MV-4-11 (cell line): ENCODE measurements around the gene POLE2.
"Not testable (repeated sequence)": the region's sequence is repeated elsewhere in the genome, so short reads cannot be mapped to it uniquely, and the experiment has no call there.

ENCODE experiments used
- DNase-seq: peaks from one replicate; lab custom pipeline; 2025; lab: John Stamatoyannopoulos, UW

POLE2 gene, protein sequence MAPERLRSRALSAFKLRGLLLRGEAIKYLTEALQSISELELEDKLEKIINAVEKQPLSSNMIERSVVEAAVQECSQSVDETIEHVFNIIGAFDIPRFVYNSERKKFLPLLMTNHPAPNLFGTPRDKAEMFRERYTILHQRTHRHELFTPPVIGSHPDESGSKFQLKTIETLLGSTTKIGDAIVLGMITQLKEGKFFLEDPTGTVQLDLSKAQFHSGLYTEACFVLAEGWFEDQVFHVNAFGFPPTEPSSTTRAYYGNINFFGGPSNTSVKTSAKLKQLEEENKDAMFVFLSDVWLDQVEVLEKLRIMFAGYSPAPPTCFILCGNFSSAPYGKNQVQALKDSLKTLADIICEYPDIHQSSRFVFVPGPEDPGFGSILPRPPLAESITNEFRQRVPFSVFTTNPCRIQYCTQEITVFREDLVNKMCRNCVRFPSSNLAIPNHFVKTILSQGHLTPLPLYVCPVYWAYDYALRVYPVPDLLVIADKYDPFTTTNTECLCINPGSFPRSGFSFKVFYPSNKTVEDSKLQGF

DNA sequence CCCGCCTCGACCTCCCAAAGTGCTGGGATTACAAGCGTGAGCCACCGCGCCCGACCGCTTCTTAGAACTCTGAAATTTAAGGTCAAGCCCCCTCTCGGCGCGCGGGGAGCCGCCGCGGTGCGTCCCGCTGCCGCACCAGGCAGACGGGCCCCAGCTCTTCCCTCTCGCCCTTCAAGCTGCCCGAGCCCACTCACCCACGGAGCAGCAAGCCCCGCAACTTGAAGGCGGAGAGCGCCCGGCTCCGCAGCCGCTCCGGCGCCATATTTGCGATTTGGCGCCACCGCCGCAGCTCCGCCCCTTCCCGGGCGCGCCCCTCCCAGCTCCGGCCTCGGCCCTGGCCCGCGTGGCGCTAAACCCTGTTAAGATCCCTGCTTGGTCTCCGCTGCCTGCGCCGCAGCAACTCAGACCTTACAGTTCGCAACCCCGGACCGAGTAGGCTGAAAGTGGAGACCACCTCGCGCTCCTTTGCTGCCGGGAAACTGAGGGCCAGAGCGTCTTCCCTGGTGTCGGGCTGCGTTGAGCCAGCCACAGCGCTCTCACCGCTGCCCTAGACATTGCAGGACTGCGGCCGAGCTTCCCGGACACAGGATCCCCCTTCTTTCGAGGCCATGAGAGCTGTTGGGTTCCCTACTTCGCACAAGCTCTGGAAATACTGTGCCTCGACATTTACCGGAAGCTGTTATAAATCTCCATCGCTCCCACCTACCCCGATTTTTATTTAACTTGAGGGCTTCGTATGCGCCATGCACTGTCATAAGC is at the start of gene POLE2:
POLE2 (minus strand) TSS at position 273 of the 759 bp plus-strand sequence; CDS start at position 262, 11 bp downstream.
- DNase-seq = peak; percentile 55

DNA sequence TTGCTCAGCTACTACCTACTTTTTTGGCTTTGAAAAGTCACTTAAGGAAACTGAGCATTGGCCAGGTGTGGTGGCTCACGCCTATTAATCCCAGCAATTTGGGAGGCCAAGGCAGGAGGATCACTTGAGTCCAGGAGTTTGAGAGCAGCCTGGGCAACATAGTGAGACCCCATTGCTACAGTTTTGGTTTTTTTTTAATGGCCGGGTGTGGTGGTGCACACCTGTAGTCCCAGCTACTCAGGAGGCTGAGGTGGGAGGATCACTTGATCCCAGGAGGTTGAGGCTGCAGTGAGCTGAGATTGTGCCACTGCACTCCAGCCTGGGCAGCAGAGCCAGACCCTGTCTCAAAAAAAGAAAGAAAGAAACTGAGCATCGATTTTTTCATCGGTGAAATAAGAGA is 47.7 kb upstream of the POLE2 start:
- DNase-seq = not testable (repeated sequence)

DNA sequence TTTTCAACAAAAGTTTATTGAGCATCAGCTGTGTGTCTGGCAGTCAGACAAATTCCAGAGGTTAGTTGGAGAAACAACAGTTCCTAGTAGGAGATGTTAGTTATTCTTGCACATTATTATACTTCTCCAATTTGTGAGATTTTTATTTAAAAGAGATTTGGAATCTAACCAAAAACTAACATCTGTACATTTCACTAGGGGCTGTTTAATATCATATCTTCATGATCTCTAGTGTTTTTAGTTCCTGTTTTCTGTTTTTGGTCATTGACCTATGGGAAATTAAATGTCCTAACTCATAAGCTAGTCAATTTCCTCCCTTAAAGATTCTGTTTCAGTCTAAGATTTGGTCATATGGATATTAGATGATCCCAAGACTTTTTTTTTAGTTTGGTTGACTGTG is 45.8 kb upstream of the POLE2 start:
- peak; percentile 4 for DNase-seq

DNA sequence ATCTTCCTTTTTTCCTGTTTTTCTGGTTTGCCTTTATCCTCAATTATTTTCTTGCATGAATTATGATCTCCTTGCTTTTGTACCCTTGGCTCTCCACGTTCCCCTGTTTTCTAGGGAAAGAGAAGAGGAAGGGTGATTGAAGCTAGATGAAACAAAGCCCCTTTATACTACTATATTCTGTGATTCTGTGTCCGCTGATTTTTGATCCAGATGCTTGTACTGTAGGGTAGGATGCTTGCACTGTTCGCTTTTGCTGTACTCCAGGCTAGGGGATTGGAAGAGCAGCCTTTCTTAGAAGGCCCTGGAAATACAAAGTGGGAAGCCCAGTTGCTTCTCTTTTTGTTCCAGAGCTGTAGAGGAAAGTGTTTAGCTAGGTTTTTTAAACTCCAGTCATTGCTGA is 44.9 kb upstream of the POLE2 start:
- no peak for DNase-seq

DNA sequence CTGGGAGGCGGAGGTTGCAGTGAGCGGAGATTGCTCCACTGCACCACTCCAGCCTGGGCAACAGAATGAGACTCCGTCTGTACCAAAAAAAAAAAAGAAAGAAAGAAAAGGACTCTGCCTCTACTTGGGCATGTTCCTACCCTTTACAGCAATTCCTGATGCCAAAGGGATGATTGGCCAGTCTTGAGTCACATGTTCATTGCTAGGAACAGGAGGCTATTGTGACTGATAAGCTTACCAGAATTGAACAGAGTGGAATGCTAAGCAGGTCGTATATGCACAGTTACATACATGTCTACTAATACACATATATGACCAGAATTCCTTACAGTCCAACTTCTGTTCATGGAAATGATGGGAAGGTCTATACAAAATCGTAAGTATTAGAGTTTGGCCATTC is 39.2 kb upstream of the POLE2 start:
- no peak for DNase-seq

DNA sequence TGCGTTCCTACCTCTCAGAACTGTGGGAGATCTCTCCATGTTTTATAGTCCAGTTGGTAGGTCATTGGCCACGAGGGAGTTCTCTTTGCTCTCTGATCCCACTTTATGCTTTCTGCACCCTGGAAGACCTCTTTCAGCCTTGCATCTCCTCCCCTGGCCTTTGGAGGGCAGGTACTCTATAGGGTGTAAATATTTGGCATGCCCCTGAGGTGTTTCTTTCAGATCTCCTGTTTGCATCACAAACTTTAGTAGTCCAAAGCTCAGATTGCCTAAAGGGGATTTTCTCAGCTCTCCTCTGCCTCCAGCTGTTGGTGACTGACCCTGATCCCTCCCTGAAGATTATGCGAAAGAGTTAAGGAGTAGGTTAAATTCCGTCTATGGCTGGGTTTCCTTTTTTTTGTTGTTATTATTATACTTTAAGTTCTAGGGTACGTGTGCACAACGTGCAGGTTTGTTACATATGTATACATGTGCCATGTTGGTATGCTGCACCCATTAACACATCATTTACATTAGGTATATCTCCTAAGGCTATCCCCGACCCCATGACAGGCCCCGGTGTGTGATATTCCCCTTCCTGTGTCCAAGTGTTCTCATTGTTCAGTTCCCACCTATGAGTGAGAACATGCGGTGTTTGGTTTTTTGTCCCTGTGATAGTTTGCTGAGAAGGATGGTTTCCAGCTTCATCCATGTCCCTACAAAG is 33.9 kb upstream of the POLE2 start:
- not testable (repeated sequence) for DNase-seq

DNA sequence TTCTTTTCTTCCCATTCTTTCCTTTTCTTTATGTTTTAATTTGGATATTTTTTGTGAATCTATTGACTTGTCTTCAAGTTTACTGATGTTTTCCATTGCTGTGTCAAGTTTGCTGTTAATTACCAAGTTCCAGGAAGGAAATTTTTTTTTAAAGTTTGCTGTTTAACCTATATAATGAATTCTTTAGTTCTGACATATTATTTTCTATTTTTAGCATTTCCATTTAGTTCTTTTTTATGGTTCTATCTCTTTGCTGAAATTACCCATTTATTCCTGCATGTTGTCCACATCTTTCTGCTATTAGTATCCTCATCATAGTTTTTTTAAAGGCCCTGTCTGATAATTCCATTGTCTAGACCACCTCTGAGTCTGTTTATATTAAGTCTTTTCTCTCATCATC is 32.7 kb upstream of the POLE2 start:
- no peak for DNase-seq

DNA sequence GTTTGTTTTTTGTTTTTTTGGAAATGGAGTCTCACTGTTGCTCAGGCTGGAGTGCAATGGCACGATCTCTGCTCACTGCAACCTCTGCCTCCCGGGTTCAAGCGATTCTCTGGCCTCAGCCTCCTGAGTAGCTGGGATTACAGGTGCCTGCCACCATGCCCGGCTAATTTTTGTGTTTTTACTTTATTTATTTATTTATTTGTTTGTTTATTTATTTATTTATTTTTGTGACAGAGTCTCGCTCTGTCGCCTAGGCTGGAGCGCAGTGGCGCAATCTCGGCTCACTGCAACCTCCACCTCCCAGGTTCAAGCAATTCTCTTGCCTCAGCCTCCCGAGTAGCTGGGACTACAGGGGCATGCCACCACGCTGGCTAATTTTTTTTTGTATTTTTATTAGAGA is 23.0 kb upstream of the POLE2 start:
- DNase-seq = not testable (repeated sequence)

DNA sequence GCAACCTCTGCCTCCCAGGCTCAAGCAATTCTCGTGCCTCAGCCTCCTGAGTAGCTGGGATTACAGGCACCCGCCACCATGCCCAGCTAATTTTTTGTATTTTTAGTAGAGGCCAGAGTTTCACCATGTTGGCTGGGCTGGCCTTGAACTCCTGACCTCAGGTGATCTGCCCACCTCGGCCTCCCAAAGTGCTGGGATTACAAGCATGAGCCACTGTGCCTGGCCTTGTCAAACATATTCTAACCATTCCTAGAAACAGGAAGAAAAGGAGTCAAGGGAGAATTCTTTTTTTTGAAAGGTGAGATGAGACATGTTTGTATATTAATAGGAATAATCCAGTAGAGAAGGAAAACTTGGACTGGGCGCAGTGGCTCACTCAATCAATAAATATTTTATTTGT is 16.5 kb upstream of the POLE2 start:
- not testable (repeated sequence) for DNase-seq

DNA sequence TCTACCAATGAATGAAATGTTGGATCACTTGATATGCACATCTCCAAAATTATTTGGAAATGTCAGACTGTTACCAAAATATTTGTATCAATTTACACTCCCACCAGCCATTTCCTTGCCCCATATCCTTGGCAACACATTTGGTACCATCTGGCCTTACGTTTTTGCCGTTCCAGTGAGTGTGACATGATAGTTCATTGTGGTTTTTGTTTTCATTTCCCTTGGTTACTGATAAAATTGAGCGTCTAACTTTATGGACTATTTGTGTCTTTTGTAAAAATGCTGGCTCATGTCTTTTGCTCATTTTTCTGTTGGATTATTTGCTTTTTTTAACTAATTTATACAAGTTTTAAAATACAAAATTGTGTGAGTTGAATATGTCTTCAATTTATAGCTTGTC is 16.0 kb upstream of the POLE2 start:
- peak; percentile 53 for DNase-seq

DNA sequence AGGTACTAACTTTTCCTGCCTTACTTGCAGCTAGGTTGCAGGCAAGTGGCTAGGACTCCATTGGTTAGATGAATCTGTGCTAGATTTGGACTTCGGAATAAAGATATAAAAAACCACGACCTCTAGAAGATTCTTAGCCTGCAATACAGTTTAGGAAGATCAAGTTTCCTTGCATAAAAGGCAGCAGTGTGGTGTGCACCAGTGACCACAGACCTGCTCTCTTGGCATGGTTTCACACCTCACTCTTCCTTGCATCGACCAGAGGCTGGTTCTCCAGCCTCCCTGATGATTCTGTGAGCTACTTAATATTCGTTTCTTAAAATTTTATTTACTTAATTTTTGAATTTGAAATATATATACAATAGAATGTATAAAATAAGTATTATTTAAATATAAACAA is 14.7 kb upstream of the POLE2 start:
- no peak for DNase-seq

DNA sequence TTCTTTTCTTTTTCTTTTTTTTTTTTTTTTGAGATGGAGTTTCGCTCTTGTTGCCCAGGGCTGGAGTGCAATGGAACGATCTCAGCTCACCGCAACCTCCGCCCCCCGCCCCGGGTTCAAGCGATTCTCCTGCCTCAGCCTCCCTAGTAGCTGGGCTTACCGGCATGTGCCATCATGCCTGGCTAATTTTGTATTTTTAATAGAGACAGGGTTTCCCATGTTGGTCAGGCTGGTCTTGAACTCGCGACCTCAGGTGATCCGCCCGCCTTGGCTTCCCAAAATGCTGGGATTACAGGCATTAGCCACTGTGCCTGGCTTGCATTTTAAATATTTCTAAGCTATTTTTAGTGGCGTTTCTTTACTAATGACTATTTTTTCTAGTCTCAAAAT is 5.7 kb upstream of the POLE2 start:
- not testable (repeated sequence) for DNase-seq

DNA sequence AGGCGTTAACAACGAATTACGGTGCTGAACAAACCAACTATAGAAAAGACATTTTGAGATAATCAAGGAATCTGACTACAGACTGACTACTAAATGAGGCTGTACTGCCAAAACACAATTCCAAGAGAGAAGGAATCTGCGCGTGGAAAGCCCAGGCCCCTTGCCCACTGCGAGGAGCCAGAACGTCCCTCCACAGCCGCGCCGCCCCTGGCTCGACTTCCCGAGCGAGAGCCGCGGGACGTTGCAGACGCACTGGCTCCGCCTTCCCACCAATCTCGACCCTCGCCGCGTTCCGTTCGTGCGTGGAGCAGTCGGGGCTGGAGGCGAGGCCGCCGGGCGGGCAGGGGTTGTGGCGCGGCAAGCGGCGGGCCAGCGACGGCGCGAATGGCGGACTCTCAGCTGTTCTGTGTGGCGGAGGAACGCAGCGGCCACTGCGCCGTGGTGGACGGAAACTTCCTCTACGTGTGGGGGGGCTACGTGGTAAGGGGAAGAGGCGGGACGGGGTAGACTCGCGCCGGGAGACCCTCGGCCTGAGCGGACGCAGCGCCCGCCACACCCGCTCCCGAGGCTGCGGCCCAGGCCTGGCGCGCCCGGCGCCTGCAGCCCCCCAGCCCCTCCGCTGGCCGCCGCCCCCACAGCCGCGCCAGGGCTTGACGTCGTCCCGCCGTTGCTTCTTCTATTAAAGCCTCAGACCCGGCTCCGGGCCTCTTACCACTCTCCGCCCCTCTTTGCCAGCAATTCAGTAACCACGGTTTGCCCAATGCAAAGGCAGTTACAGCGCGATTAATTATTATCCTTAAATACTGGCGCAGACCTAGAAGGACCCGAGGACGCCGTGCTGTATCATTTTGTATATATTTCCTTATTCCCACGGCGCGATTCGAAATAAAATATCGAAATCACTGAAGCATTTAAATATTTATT is 5.1 kb upstream of the POLE2 start, which contains the start of gene KLHDC1:
KLHDC1 (plus strand) TSS at position 310 of the 924 bp plus-strand sequence; CDS start at position 385, 75 bp downstream.
- peak; percentile 48 for DNase-seq

DNA sequence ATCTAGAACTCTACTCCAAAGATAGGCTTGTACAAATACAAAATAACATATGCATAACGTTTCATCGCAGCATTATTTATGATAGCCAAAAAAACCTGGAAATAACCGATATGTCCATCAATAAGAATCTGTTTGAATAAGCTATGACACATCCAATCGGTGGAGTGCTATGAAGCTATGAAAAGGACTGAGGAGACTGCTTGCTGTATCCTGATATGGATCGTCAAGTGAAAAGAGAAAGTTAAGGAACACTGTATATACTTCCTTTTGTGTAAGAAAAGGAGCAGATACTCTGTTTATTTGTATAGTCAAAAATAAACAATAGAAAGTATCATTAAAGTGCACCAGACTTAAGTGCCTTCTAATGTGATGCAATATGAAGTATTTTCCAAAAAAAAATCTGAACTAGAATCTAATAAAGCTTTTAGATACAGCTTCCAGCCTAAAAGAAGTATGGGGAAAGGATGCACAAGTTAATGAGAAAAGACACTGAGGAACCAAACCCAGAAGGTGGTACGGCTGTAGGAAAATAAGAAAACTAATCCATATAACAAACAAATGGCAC is 4.3 kb upstream of the POLE2 start:
- DNase-seq = no peak

DNA sequence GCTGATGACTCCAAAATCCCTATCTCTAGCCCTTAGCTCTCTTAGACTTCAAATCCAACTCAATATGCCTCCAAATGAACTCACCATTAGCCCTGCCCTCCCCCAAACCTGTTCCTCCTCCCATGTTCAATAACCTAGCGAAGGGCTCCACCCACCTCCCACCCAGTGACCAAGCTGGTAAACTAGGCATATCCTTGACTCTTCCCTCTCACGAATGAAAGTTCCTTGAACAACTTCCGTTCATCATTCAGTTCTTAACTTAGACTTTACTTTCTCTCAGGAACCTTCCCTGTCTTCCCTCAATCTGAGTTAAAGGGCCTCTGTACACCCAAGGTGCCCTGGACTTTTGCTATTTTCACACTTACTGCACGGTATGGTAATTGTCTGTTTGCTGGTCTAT is 3.0 kb upstream of the POLE2 start:
- DNase-seq = no peak

DNA sequence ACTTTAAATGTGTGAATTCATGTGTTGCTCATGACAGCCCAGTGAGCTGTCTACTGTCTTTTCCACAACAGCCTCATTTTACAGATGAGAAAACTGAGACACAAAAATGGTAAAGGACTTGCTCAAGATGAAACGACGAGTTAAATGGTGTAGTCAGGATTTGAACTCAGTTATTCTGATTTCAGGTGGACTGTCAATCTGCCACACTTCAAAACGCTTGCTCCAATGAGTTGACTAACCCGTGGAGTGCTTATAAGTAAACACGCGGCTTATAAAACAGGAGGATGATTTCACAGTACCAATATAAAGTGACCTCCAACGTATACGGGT is 652 bp upstream of the POLE2 start:
- no peak for DNase-seq

DNA sequence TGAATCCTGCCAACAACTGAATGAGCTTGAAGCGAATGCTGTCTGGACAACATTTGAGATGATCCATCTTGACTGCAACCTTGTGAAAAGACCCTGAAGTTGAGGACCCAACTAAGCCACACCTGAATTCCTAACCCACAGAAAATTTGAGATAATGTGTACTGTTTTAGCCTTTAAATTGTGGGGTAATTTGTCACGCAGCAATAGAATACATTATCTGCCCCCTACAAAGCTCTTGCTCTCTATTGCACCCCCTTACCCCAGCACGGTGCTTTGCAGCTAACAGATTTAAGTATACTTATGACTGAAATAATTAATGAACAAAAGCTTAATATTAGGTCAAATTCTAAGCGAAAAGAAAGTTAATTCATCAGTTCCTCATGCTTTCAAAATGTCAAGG is 1.6 kb downstream of the POLE2 start:
- DNase-seq = no peak

DNA sequence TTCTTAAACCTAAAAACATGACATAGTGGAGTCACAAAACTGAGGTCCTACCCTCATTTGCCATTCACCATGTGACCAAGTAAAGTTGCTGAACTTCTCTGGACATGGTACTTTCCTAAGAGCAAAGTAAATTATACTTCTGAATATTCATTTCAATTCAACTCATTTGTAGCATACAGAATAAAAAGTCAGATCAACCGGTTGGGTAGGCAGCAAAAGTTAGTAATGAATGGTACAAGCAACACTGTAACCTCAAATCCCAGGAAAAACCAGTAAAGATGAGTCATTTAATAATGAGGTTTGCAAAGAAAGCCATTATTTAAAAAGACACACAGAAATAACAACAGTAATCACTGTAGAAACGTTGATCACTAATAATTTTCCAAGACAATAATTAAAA is 8.7 kb downstream of the POLE2 start:
- peak; percentile 9 for DNase-seq

DNA sequence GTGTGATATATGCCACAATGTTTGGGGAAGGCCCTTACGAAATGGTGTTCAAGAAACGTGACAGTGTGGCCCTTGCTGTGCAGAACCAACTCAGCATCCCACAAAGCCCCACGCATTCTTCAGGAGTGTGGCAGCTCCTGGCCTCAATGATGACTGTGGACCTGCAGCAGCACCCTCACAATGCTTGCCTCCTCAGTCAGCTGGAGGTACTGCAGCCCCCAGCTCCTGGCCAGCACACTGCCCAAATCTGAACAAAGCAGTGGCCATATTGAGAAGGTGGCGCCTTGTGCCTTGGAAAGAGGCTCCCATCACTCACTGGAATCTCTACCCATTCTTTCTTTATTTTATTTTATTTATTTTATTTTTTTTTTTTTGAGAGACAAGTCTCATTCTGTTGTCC is 10.4 kb downstream of the POLE2 start:
- DNase-seq = no peak

DNA sequence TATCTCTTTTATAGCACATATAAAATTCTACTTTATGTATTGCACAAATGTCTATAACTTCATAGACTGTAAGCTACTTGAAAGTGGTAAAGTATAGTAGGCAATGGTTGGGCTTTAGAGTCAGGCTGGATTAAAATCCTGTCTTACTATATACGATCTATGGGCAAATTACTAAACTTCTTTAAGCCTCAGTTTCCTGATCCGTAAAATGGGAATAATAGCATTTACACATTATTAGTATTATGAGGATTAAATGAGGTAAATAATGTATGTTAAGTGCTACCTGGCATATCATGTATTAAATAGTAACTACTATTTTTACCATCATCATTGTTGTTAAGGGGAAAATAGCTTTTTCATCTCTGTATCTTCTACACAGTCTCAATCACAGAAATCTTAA is 14.4 kb downstream of the POLE2 start:
- no peak for DNase-seq

DNA sequence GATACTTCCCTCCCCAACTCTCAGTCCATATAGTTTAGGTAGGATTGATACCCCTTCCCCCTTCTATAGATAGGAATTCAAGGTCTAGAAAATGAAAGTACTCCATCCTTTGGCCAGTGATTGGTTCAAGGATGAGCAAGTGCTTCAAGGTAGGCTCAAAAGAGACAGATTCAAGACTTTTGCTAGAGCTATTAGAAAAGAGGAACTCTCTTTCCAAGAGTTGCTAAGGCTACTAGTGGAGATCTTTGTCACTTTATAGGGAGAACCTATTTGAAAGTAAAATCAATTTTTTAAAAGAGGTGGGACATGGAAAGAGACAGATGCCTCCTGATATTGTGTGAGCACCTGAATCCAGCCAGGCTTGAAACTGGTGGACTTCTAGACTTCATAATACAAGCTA is 17.5 kb downstream of the POLE2 start:
- no peak for DNase-seq
